ENCODE data around the gene SLC16A3. TPM values are rescaled to one million over a fixed set of nuclear protein-coding genes. Genes with fewer than 3 reads are reported as not detected.

Gene SLC16A3
- total RNA-seq, 1 donor = 44.6 TPM

- no peak for DNase-seq (ENCODE audit: low read depth)
- TF ChIP-seq CTCF (IDR thresholded peaks at IDR 0.05; ENCODE audit: insufficient read depth, low read length) = no peak
- no peak overlapping the region for H3K4me3 ChIP-seq (ENCODE audit: low read depth, low read length)
These were observed 49.5 kb downstream of the SLC16A3 start for GRCh38 chr17:82278308-82278707.

- H3K4me3 ChIP-seq (ENCODE audit: low read depth, low read length) = no peak overlapping the region
- DNase-seq (ENCODE audit: low read depth) = no peak
- TF ChIP-seq CTCF (IDR thresholded peaks at IDR 0.05; ENCODE audit: insufficient read depth, low read length) = no peak
These were observed 50.0 kb downstream of the SLC16A3 start for GRCh38 chr17:82278786-82279391.

GRCh38 chr17:82280537-82280936, 51.7 kb downstream of the SLC16A3 start:
- no peak overlapping the region for H3K4me3 ChIP-seq (ENCODE audit: low read depth, low read length)
- no peak for TF ChIP-seq CTCF (IDR thresholded peaks at IDR 0.05; ENCODE audit: insufficient read depth, low read length)
- no peak for DNase-seq (ENCODE audit: low read depth)

- TF ChIP-seq CTCF (IDR thresholded peaks at IDR 0.05; ENCODE audit: insufficient read depth, low read length) = no peak
- DNase-seq (ENCODE audit: low read depth) = no peak
- H3K4me3 ChIP-seq (ENCODE audit: low read depth, low read length) = no peak overlapping the region
These were observed 52.2 kb downstream of the SLC16A3 start for GRCh38 chr17:82281076-82281475.

- no peak for TF ChIP-seq CTCF (IDR thresholded peaks at IDR 0.05; ENCODE audit: insufficient read depth, low read length)
- no peak for DNase-seq (ENCODE audit: low read depth)
- no peak overlapping the region for H3K4me3 ChIP-seq (ENCODE audit: low read depth, low read length)
These were observed 52.8 kb downstream of the SLC16A3 start for GRCh38 chr17:82281502-82282238.

GRCh38 chr17:82282239-82283207, 53.7 kb downstream of the SLC16A3 start:
- TF ChIP-seq CTCF (IDR thresholded peaks at IDR 0.05; ENCODE audit: insufficient read depth, low read length) = no peak
- DNase-seq (ENCODE audit: low read depth) = no peak
- no peak overlapping the region for H3K4me3 ChIP-seq (ENCODE audit: low read depth, low read length)

All from fibroblast of the aortic adventitia (primary cell).